Activated CD4-positive, alpha-beta T cell treated with anti-CD3 and anti-CD28 coated beads for 24 hours (primary cell): Measurements from ENCODE around the gene CCDC7.
"Not testable (repeated sequence)": the region's sequence is repeated elsewhere in the genome, so short reads cannot be mapped to it uniquely, and the experiment has no call there.

Source experiments
- DNase-seq, 2 donors: peaks; one replicate each; pipeline ENCODE4 v3.0.0-alpha.2; 2020; ENCODE audit warnings: low read depth in 2 of 2

The CCDC7 gene

GRCh38 chr10:32699683-32700082 lies 253.7 kb downstream of the CCDC7 start:
- DNase-seq, result not testable (repeated sequence)

GRCh38 chr10:32713560-32713959 lies 267.6 kb downstream of the CCDC7 start:
- no peak for DNase-seq

- no peak for DNase-seq
These were observed 285.6 kb downstream of the CCDC7 start for GRCh38 chr10:32731527-32731926.

- DNase-seq, result no peak
These were observed 293.0 kb downstream of the CCDC7 start for GRCh38 chr10:32738958-32739357.

- no peak for DNase-seq
These were observed 298.4 kb downstream of the CCDC7 start for GRCh38 chr10:32744321-32744720.

GRCh38 chr10:32746869-32747268 lies 300.9 kb downstream of the CCDC7 start:
- DNase-seq, result no peak

- DNase-seq, result no peak
These were observed 305.6 kb downstream of the CCDC7 start for GRCh38 chr10:32751582-32751981.

- not testable (repeated sequence) for DNase-seq
These were observed 309.0 kb downstream of the CCDC7 start for GRCh38 chr10:32754900-32755299.

- DNase-seq, result no peak
These were observed 325.3 kb downstream of the CCDC7 start for GRCh38 chr10:32771217-32771616.

GRCh38 chr10:32773105-32773504 lies 327.2 kb downstream of the CCDC7 start:
- DNase-seq, result no peak

GRCh38 chr10:32786968-32787367 lies 341.0 kb downstream of the CCDC7 start:
- DNase-seq, result no peak

GRCh38 chr10:32787690-32788284 lies 341.8 kb downstream of the CCDC7 start:
- no peak for DNase-seq

- no peak for DNase-seq
These were observed 342.4 kb downstream of the CCDC7 start for GRCh38 chr10:32788359-32788758.

- no peak for DNase-seq
These were observed 344.5 kb downstream of the CCDC7 start for GRCh38 chr10:32790483-32790882.

- no peak for DNase-seq
These were observed 347.1 kb downstream of the CCDC7 start for GRCh38 chr10:32793033-32793432.

- no peak for DNase-seq
These were observed 349.8 kb downstream of the CCDC7 start for GRCh38 chr10:32795598-32796183.

- DNase-seq, result not testable (repeated sequence)
These were observed 351.5 kb downstream of the CCDC7 start for GRCh38 chr10:32797393-32797792.

- DNase-seq, result no peak
These were observed 401.0 kb downstream of the CCDC7 start for GRCh38 chr10:32846974-32847373.

- DNase-seq, result no peak
These were observed 405.4 kb downstream of the CCDC7 start for GRCh38 chr10:32851301-32851700.

GRCh38 chr10:32854435-32854834 lies 408.5 kb downstream of the CCDC7 start:
- DNase-seq, result no peak

GRCh38 chr10:32865170-32865569 lies 419.2 kb downstream of the CCDC7 start:
- no peak for DNase-seq

- DNase-seq, result no peak
These were observed 432.0 kb downstream of the CCDC7 start for GRCh38 chr10:32877915-32878314.

- DNase-seq, result no peak
These were observed 432.7 kb downstream of the CCDC7 start for GRCh38 chr10:32878646-32879045.

- DNase-seq, result no peak
These were observed 436.1 kb downstream of the CCDC7 start for GRCh38 chr10:32882076-32882475.
